ENCODE data around the gene LONRF2.

DNA sequence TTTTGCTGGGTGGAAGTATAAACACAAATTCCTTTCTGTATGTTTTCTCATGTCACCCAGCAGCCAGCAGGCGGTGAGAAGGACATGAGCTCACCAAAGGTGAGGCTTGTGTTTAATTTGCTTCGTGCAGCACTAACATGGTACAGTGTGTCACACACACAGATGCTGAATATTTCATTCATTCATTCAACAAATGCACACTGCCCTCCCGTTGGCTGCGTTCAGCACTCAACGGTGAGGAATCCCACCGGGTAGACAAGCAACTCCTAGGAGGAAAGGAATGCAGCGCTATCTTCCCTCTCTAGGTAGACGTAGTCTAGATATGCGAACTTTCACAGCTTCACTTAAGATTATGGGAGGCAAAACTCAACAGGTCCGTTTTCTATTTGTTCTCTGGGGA, 85.1 kb downstream of the LONRF2 start:
- TF ChIP-seq POLR2AphosphoS5 (IDR thresholded peaks at IDR 0.05; ENCODE audit: low read depth) (no peak), CTCF (IDR thresholded peaks at IDR 0.05; ENCODE audit: insufficient read depth, low read length) (no peak), GABPA (IDR thresholded peaks at IDR 0.05; ENCODE audit: low read depth) (no peak)
- TF ChIP-seq, protein P1, sequence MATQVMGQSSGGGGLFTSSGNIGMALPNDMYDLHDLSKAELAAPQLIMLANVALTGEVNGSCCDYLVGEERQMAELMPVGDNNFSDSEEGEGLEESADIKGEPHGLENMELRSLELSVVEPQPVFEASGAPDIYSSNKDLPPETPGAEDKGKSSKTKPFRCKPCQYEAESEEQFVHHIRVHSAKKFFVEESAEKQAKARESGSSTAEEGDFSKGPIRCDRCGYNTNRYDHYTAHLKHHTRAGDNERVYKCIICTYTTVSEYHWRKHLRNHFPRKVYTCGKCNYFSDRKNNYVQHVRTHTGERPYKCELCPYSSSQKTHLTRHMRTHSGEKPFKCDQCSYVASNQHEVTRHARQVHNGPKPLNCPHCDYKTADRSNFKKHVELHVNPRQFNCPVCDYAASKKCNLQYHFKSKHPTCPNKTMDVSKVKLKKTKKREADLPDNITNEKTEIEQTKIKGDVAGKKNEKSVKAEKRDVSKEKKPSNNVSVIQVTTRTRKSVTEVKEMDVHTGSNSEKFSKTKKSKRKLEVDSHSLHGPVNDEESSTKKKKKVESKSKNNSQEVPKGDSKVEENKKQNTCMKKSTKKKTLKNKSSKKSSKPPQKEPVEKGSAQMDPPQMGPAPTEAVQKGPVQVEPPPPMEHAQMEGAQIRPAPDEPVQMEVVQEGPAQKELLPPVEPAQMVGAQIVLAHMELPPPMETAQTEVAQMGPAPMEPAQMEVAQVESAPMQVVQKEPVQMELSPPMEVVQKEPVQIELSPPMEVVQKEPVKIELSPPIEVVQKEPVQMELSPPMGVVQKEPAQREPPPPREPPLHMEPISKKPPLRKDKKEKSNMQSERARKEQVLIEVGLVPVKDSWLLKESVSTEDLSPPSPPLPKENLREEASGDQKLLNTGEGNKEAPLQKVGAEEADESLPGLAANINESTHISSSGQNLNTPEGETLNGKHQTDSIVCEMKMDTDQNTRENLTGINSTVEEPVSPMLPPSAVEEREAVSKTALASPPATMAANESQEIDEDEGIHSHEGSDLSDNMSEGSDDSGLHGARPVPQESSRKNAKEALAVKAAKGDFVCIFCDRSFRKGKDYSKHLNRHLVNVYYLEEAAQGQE (IDR thresholded peaks at IDR 0.05; ENCODE audit: insufficient replicate concordance, low read depth), result no peak

Data from HL-60 (cell line).